HG02970 (cell line): ENCODE measurements around the gene DYNLL1.
"Not testable (repeated sequence)": the region's sequence is repeated elsewhere in the genome, so short reads cannot be mapped to it uniquely, and the experiment has no call there.

Experiments
- ATAC-seq: cut with Tn5 transposase; IDR thresholded peaks from one replicate; pipeline ENCODE4 v1.9.1; 2021; ENCODE audit warnings: mild to moderate bottlenecking, moderate library complexity, moderate number of reproducible peaks; ENCODE audit not compliant: unreplicated experiment, low FRiP score

Gene DYNLL1

GRCh38 chr12:120504587-120504986 lies 8.7 kb downstream of the DYNLL1 start:
- ATAC-seq: no peak

GRCh38 chr12:120508537-120508936 lies 12.6 kb downstream of the DYNLL1 start:
- ATAC-seq: no peak

- no peak for ATAC-seq
Measured at GRCh38 chr12:120514002-120514401, 18.1 kb downstream of the DYNLL1 start.

- ATAC-seq: no peak
Measured at GRCh38 chr12:120515496-120515895, 19.6 kb downstream of the DYNLL1 start.

- ATAC-seq: not testable (repeated sequence)
Measured at GRCh38 chr12:120519324-120519723, 23.4 kb downstream of the DYNLL1 start.

- ATAC-seq: no peak
Measured at GRCh38 chr12:120522568-120522967, 26.7 kb downstream of the DYNLL1 start.

- ATAC-seq: peak; percentile 63
Measured at GRCh38 chr12:120528861-120529525, 33.1 kb downstream of the DYNLL1 start, which contains the start of gene COQ5. Gene COQ5 (minus strand): TSS chr12:120529158. CDS start chr12:120529141, 17 bp downstream.

- no peak for ATAC-seq
Measured at GRCh38 chr12:120529641-120530417, 33.9 kb downstream of the DYNLL1 start.

- ATAC-seq: not testable (repeated sequence)
Measured at GRCh38 chr12:120530418-120530761, 34.5 kb downstream of the DYNLL1 start.

- ATAC-seq: no peak
Measured at GRCh38 chr12:120532701-120533238, 36.9 kb downstream of the DYNLL1 start.

GRCh38 chr12:120534203-120534702 lies 38.3 kb downstream of the DYNLL1 start, which contains the start of gene RNF10:
Gene RNF10 (plus strand): TSS chr12:120534356. CDS start chr12:120534812, 456 bp downstream.
- ATAC-seq: peak; percentile 72

- peak; percentile 32 for ATAC-seq
Measured at GRCh38 chr12:120534703-120535655, 39.1 kb downstream of the DYNLL1 start.

GRCh38 chr12:120536064-120536791 lies 40.3 kb downstream of the DYNLL1 start:
- ATAC-seq: no peak

GRCh38 chr12:120537856-120538220 lies 41.9 kb downstream of the DYNLL1 start:
- no peak for ATAC-seq

GRCh38 chr12:120538281-120539156 lies 42.6 kb downstream of the DYNLL1 start:
- no peak for ATAC-seq

GRCh38 chr12:120539303-120539702 lies 43.4 kb downstream of the DYNLL1 start:
- ATAC-seq: no peak

GRCh38 chr12:120540445-120540844 lies 44.5 kb downstream of the DYNLL1 start:
- no peak for ATAC-seq

- ATAC-seq: no peak
Measured at GRCh38 chr12:120542166-120542565, 46.3 kb downstream of the DYNLL1 start.

- no peak for ATAC-seq
Measured at GRCh38 chr12:120544691-120545090, 48.8 kb downstream of the DYNLL1 start.
